GM18873 (cell line): ENCODE measurements around the gene KCNF1.
"Not testable (repeated sequence)": the region's sequence is repeated elsewhere in the genome, so short reads cannot be mapped to it uniquely, and the experiment has no call there.

Experiments used
- ATAC-seq: cut with Tn5 transposase; IDR thresholded peaks from one replicate; pipeline ENCODE4 v1.9.1; 2021; ENCODE audit warnings: mild to moderate bottlenecking, moderate library complexity, moderate number of reproducible peaks; ENCODE audit not compliant: unreplicated experiment, low FRiP score

Gene KCNF1

DNA sequence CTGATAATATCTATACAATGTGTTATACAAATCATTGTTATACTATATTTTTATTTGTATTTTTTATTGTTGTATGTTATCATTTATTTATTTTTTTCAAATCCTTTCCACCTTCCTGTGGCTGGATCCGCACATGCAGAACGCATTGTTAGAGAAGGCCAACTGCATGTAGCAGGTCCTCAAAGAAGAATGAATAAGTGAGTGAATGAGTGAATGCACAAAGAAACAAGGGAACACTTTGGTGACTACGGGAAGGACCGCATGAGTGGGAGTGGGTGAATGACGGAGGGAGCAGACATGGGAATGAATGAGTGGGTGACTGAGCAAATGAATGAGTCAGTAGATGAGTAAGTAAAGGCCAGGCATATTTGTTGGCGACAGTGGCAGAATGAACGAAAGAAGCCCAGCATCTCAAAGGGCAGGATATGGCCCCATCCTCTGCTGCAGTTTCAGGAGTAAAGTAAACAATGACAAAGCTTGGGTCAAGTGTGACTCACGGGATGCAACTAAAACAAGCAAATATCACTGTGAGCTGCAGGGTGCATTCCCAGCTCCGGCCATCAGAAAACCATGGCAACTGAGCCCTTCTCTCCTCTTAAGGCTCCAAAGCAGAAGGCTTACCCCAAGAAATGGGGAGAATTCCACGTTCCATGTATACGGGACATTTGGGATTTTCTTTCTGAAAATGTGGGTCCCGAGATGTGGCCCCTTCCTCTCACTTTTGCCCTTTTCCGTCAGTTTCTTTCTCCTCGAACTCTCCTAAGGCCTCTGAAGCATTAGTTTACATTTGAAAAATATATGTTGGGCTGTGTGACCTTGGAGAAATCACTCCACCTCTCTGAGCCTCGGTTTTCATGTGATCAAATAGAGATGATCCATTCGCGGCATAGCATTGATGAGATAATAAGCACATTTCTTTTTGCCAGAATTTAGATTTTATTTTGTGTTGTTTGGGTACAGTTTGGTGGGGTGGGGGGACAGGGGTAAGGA is 24.5 kb downstream of the KCNF1 start:
- no peak for ATAC-seq

DNA sequence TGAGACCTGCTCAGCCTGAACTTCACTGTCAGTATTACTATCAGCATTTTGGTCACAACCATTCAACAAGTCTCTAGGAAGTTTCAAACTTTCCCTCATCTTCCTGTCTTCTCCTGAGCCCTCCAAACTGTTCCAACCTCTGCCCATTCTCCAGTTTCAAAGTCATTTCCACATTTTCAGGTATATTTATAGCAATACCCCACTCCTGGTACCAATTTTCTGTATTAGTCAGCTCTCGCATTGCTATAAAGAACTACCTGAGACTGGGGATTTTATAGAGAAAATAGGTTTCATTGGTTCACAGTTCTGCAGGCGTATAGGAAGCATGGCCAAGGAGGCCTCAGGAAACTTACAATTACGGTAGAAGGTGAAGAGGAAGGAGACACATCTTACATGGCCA is 27.3 kb downstream of the KCNF1 start:
- no peak for ATAC-seq

GRCh38 chr2:10940596-10940995 is 28.9 kb downstream of the KCNF1 start:
- ATAC-seq: no peak

GRCh38 chr2:10941383-10941782 is 29.6 kb downstream of the KCNF1 start:
- no peak for ATAC-seq

DNA sequence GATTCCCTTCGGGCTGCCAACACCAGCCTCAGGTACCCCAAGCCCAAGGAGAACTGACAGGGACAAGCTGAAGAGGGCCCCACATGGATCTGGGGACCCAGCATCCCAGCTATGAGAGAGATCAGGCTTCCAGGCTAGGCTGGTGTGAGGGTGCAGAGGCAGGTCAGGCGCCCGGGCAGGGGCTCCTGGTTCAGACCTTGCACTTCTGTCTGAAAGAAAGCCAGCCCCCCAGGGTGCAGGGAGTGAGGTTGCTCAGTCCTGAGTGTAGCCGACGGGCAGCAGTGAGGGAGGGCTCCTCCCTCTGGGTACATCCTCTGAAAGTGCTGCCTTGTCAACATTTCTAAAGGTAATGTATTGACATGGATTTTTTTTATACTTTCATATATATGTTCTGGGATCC is 33.1 kb downstream of the KCNF1 start:
- no peak for ATAC-seq

- ATAC-seq: no peak
These were observed 34.7 kb downstream of the KCNF1 start for GRCh38 chr2:10946394-10946793.

DNA sequence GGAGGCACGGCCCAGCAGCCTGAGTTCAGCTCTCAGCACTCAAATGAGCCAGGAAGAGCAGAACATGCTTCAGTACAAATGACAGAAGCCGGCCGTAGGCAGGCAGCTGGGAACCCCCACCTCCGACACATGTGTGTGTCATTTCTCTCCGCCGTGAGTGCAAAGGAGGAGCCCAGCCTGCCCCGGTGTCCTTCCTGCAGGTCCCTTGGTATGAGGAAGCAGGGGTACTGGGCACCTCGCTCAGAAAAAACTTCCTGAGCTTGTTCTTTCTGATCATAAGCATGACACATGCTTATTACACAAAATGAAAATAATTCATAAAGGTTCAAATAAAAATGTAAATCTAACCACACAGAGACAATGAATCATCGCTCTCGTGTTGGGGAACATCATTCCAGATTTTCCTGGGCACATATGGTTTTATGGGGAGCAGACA is 35.3 kb downstream of the KCNF1 start:
- no peak for ATAC-seq

- ATAC-seq: no peak
These were observed 35.9 kb downstream of the KCNF1 start for GRCh38 chr2:10947446-10948187.

DNA sequence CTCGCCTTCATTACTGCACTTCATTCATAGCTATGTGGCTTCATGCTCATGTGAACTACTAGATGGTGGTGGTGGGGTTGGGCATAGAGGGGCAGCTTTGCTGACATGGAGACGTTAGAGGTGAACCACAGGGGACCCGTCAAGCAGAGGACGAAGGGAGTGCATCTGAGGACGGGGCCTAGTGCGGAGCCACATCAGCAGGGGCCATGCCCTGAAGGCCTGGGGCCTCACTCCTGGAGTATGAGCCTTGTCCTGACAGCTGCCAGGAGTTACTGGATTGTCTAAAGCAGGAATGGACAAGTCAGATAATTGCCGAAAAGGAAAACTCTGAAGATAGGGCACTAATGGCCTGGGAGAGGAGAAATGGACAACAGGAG is 36.4 kb downstream of the KCNF1 start:
- ATAC-seq: no peak

GRCh38 chr2:10948606-10949230 is 37.0 kb downstream of the KCNF1 start:
- no peak for ATAC-seq

DNA sequence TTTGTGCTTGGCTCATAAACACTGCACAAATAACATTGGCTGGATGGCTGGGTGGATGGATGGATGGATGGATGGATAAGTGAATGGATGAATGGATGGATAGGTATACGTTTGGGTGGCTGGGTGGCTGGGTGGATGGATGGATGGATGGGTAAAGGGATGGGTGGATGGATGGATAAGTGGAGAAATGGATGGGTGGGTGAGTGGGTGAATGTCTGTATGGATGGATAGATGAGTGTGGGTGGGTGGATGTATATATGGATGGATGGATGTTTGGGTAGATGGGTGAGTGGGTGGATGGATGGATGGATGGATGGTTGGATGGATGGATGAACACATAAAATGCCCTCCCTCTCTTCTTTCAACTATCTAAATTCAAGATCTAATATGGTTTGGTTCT is 38.1 kb downstream of the KCNF1 start:
- no peak for ATAC-seq

DNA sequence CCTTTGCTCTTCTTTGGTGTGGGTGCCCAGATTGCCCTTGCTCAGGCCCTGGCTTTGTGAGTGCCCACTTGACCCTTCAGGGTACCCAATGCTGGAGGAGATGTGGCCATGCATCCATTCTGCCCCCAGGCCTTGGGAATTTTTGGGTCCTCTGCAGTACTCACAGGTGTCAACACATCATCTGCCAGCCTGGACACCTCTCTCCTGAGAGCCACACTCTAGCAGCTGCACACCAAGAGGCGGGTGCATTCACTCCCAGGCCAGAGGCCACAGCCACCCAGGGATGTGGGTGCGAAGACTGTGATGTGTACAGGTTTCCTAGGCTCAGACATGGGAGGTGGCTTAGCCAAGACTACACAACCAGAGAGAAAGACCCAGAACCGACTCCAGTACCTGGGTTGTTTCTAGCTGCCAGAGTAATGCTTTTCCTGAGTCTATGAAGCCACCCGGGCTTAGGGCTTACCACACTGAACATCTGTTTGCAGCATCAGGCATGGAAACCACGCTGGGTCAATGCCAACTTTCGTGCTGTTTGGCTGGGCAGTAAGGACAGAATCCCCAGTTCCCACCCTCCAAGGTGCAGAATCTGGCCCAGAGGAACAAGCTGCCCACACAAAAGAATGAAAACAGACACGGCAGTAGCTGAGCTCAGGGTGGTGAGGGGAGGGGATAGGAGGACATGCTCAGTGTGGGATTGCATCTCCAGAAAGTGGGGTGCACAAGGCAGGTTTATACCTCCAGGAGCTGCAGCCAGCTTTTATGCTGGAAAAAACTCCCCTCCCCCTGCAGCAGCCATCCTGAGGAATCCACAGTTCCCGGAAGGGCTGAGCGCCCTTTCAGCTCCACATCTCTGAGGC is 40.1 kb downstream of the KCNF1 start:
- no peak for ATAC-seq

DNA sequence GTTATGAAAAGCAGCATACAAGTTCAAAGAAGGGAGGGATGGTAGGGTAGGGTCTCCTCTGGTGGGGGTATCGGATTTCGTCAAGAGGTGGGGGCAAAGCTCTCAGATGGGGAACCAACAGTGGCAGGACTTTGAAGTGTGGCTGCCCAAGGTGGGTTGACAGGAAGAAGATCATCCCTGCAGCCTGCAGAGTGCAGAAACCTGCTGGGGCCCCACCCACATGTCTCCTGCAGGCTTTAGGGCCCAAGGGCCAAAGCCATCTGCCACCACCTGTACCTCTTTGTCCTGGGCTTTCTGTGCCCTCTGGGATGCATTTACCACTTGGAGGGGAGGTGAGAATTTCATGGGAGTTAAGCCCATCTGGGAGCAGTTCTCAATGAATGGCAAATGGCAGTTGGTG is 42.7 kb downstream of the KCNF1 start:
- ATAC-seq: no peak

GRCh38 chr2:10954856-10955818 is 43.4 kb downstream of the KCNF1 start:
- no peak for ATAC-seq

GRCh38 chr2:10956006-10956790 is 44.5 kb downstream of the KCNF1 start:
- ATAC-seq: no peak

GRCh38 chr2:10957391-10957790 is 45.7 kb downstream of the KCNF1 start:
- no peak for ATAC-seq

- not testable (repeated sequence) for ATAC-seq
These were observed 46.7 kb downstream of the KCNF1 start for GRCh38 chr2:10958452-10958851.
